Adrenal gland (tissue), 12 donors: ENCODE measurements around the gene ERN1. TPM values are rescaled to one million over a fixed set of nuclear protein-coding genes. Genes with fewer than 3 reads are reported as not detected.

Experiments
- DNase-seq, 7 donors: peaks; one replicate each; pipeline ENCODE4 v3.0.0-alpha.2; 2019 to 2020
- H3K27ac ChIP-seq, 5 donors: fragments of 200-600 bp; sonication (generic) in 4 of 5; 1 replicate in 3 of 5; 2 replicates in 2 of 5; pipeline versions ENCODE4 v1.5.1 to v1.8.0; 2016 to 2020; ENCODE audit warnings: mild to moderate bottlenecking in 1 of 5
- H3K27me3 ChIP-seq: fragments of 200-600 bp; 2 replicates; pipeline ENCODE4 v1.8.0; 2021
- H3K36me3 ChIP-seq, 2 donors: fragments of 200-600 bp; replicated peaks in 1 of 2; 1 replicate in 1 of 2; 2 replicates in 1 of 2; pipeline versions ENCODE4 v1.5.1 to v1.8.0; 2018 to 2022
- H3K4me1 ChIP-seq, 2 donors: fragments of 200-600 bp; replicated peaks in 1 of 2; 1 replicate in 1 of 2; 2 replicates in 1 of 2; pipeline versions ENCODE4 v1.5.1 to v1.8.0; 2018 to 2021
- H3K4me3 ChIP-seq, 4 donors: fragments of 200-600 bp; sonication (generic) in 3 of 4; one replicate each; pipeline ENCODE4 v1.5.1; 2016 to 2018
- H3K9me3 ChIP-seq, 3 donors: fragments of 200-600 bp; sonication (generic) in 1 of 3; replicated peaks in 1 of 3; 1 replicate in 2 of 3; 2 replicates in 1 of 3; pipeline versions ENCODE4 v1.5.1 to v1.8.0; 2016 to 2021
- POLR2A ChIP-seq, 2 donors: fragments of 450-650 bp; IDR thresholded peaks; one replicate each; pipeline ENCODE4 v1.6.1; 2017; ENCODE audit warnings: antibody characterized with exemption in 2 of 2, mild to moderate bottlenecking in 2 of 2, moderate library complexity in 1 of 2
- WGBS, 4 donors: extraction: QIAGEN DNeasy Blood & Tissue Kit in 2 of 4; methylation state at CpG; one replicate each; pipeline versions ENCODE4 v1.1.5 to v1.1.7; 2013 to 2017; 5-methylcytosine and 5-hydroxymethylcytosine counted together
- intact Hi-C, 2 donors: fragments of 100-400 bp; cut with DNase I; formaldehyde crosslinking; loops; one replicate each; pipeline versions ENCODE4 v1.14.1 to v1.15.0; 2022 to 2023
- polyA plus RNA-seq, 3 donors: library from polyadenylated mRNA; stranded (reverse); fragments of 200-250 nt in 2 of 3; fragments of 350-450 nt in 1 of 3; fragmentation: Illumina TruSeq in 1 of 3; extraction: RNeasy Lipid Tissue Mini Kit (QIAGEN cat#74804) in 1 of 3; gene quantifications; one replicate each; pipeline ENCODE4 v1.2.3, GENCODE V29; 2013 to 2014
- total RNA-seq, 9 donors: library from RNA; depleted of rRNA in 4 of 9; stranded (reverse); fragments of >200 nt in 4 of 9; fragments of 120-200 nt in 1 of 9; fragmentation: NEBNext Ultra II Directional in 1 of 9; extraction: Animal tissue kit (Norgen Biotek cat#: 25700) in 1 of 9; gene quantifications; one replicate each; pipeline versions ENCODE4 v1.1.0 to v1.2.4, GENCODE V29; 2013 to 2023
- TF ChIP-seq, protein P1 (sequence below), 6 experiments: fragments of 450-650 bp in 4 of 6; fragments of 200-600 bp in 2 of 6; sonication (generic) in 1 of 6; IDR thresholded peaks; 1 replicate in 5 of 6; 2 replicates in 1 of 6; pipeline versions ENCODE4 v1.5.1 to v1.8.0; 2016 to 2021; ENCODE audit warnings: antibody characterized with exemption in 6 of 6, mild to moderate bottlenecking in 2 of 6, moderate library complexity in 1 of 6
- donor health status: healthy with polysubstance abuse.
- donor health status: Bipolar disorder and iron deficiency.
- donor health status: DM: yes; HTN: yes; CAD: no.
- donor health status: DM: no; HTN: no; CAD: no.
- donor health status: DM: no; HTN: no; CAD: no.
- donor health status: DM: yes; HTN: yes; CAD: no.

ERN1 gene
- total and polyA plus RNA-seq, 12 donors: 31.9 to 205 (median 63.1) TPM

GRCh38 chr17:64148017-64148631 is 18.2 kb upstream of the ERN1 start:
- Histone ChIP-seq H3K9me3 (no peaks in the 10 kb centered on the region), H3K4me3 (no peak overlapping the region), H3K36me3 (peaks cover 0 to 14% of the 10 kb centered on the region in 2 donors), H3K27ac (peak overlapping the region; percentile 66 to 98 (median 96)), H3K4me1 (peaks cover 14 to 32% of the 10 kb centered on the region in 2 donors), H3K27me3 (no peaks in the 10 kb centered on the region)
- DNase-seq: peak in 3 of 7 donors; percentile 29 to 47 (median 45)
- 57 to 59% (median 58%) methylated on average over 8 of the region's 8 CpGs for WGBS, 4 donors
- intact Hi-C loops: loop anchor here in 1 of 2 donors (10.0 kb wide), 1 partner anchor 117 kb away; the partner anchor contains the start of gene TEX2
- TF ChIP-seq, protein P1, sequence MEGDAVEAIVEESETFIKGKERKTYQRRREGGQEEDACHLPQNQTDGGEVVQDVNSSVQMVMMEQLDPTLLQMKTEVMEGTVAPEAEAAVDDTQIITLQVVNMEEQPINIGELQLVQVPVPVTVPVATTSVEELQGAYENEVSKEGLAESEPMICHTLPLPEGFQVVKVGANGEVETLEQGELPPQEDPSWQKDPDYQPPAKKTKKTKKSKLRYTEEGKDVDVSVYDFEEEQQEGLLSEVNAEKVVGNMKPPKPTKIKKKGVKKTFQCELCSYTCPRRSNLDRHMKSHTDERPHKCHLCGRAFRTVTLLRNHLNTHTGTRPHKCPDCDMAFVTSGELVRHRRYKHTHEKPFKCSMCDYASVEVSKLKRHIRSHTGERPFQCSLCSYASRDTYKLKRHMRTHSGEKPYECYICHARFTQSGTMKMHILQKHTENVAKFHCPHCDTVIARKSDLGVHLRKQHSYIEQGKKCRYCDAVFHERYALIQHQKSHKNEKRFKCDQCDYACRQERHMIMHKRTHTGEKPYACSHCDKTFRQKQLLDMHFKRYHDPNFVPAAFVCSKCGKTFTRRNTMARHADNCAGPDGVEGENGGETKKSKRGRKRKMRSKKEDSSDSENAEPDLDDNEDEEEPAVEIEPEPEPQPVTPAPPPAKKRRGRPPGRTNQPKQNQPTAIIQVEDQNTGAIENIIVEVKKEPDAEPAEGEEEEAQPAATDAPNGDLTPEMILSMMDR (IDR thresholded peaks at IDR 0.05): no peak
- no peak for TF ChIP-seq POLR2A (IDR thresholded peaks at IDR 0.05)

- intact Hi-C loops: loop anchor here in 1 of 2 donors (2.0 to 10.0 kb wide), 2 partner anchors 117 to 135 kb away; partner anchors contain the start of gene TEX2
- H3K4me1 ChIP-seq: peaks cover 14 to 32% of the 10 kb centered on the region in 2 donors
- no peaks in the 10 kb centered on the region for H3K27me3 ChIP-seq
- peak in 3 of 7 donors; percentile 35 to 47 (median 39) for DNase-seq
- no peak for TF ChIP-seq POLR2A (IDR thresholded peaks at IDR 0.05)
- TF ChIP-seq, protein P1 (IDR thresholded peaks at IDR 0.05): no peak
- H3K9me3 ChIP-seq: no peaks in the 10 kb centered on the region
- H3K36me3 ChIP-seq: peaks cover 0 to 7% of the 10 kb centered on the region in 2 donors
- 22 to 28% (median 25%) methylated on average over 15 of the region's 15 CpGs for WGBS, 4 donors
- peak overlapping the region; percentile 94 to 98 (median 96) for H3K27ac ChIP-seq
- peak overlapping the region in 1 of 4 donors; percentile 85 for H3K4me3 ChIP-seq
Observed at GRCh38 chr17:64147110-64148016, 17.4 kb upstream of the ERN1 start.

DNA sequence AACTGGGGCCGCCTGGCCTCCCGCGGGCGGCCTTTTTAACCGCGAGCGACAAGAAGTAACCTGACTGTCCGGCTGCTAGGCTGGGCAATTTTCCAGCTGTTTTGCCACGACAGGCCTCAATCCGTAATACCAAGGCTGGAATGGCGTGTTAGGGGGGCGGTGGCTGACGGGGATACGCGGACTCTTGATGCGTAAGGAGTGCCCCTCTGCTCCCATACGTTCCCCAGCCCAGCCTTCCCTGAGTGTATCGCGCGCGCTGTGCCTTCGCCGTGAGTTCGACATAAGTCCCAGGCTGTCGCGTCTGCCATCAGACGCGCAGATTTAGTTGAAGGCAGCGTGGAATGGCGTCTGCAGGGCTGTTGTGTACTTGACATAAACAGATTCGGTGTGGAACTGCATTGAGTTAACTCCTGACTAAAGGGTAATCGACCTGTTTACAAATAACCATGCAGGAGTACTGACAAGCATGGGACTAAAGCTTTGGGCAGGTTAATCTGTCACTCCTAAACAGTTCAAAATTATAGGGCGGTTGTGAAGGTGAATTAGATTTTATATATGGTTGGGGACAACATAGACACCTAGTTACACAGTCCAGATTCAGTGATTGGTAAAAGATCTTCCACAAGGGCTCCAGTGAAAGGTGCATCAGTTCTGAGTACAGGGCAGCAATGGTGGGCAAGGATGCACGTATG is 16.6 kb upstream of the ERN1 start:
- intact Hi-C loops: loop anchor here in 1 of 2 donors (2.0 to 10.0 kb wide), 2 partner anchors 118 to 136 kb away; partner anchors contain the start of gene TEX2

More for the DNA sequence above, 16.6 kb upstream of the ERN1 start:
- peak overlapping the region; percentile 85 to 94 (median 90) for H3K4me3 ChIP-seq
- H3K4me1 ChIP-seq: peaks cover 14 to 32% of the 10 kb centered on the region in 2 donors
- 2 to 14% (median 5%) methylated on average over 4 to 34 of the region's 34 CpGs for WGBS, 4 donors
- H3K9me3 ChIP-seq: no peaks in the 10 kb centered on the region
- DNase-seq: peak; percentile 66 to 91 (median 80)
- no peaks in the 10 kb centered on the region for H3K27me3 ChIP-seq
- no peak for TF ChIP-seq POLR2A (IDR thresholded peaks at IDR 0.05)
- TF ChIP-seq, protein P1 (IDR thresholded peaks at IDR 0.05): no peak
- peak overlapping the region; percentile 94 to 98 (median 96) for H3K27ac ChIP-seq
- H3K36me3 ChIP-seq: peaks cover 0 to 6% of the 10 kb centered on the region in 2 donors
